Measurements from ENCODE around the gene MMD2.

MMD2 gene

GRCh38 chr7:4886671-4887070 is 72.3 kb downstream of the MMD2 start:
- no peaks in the 10 kb centered on the region for H3K27me3 ChIP-seq (ENCODE audit: insufficient read depth, low read depth)
- no peaks in the 10 kb centered on the region for H4K20me1 ChIP-seq (ENCODE audit: insufficient read depth)
- no peak overlapping the region for H3K9ac ChIP-seq
- H2AFZ ChIP-seq (ENCODE audit: low read depth) = no peak overlapping the region
- H3K79me2 ChIP-seq (ENCODE audit: insufficient read depth, low read depth) = no peaks in the 10 kb centered on the region
- TF ChIP-seq CTCF (conservative IDR thresholded peaks at IDR 0.05; ENCODE audit: low read depth, low read length) = no peak
- no peak overlapping the region for H3K27ac ChIP-seq
- H3K4me3 ChIP-seq (IDR thresholded peaks at IDR 0.05; ENCODE audit: insufficient read depth, low read depth, low read length) = no peak overlapping the region
- no peak overlapping the region for H3K4me2 ChIP-seq
- no peaks in the 10 kb centered on the region for H3K36me3 ChIP-seq (ENCODE audit: insufficient read depth)
- peaks cover 5% of the 10 kb centered on the region for H3K4me1 ChIP-seq (ENCODE audit: low read depth, poor library complexity, severe bottlenecking)

- H2AFZ ChIP-seq (ENCODE audit: low read depth) = no peak overlapping the region
- TF ChIP-seq CTCF (conservative IDR thresholded peaks at IDR 0.05; ENCODE audit: low read depth, low read length) = no peak
These were observed 73.6 kb downstream of the MMD2 start for GRCh38 chr7:4885317-4885807.

GRCh38 chr7:4884164-4884563 is 74.8 kb downstream of the MMD2 start:
- Histone ChIP-seq H3K79me2 (ENCODE audit: insufficient read depth, low read depth) (no peaks in the 10 kb centered on the region), H3K4me2 (no peak overlapping the region), H2AFZ (ENCODE audit: low read depth) (no peak overlapping the region), H3K27ac (no peak overlapping the region), H3K27me3 (ENCODE audit: insufficient read depth, low read depth) (no peaks in the 10 kb centered on the region), H3K4me3 (IDR thresholded peaks at IDR 0.05; ENCODE audit: insufficient read depth, low read depth, low read length) (no peak overlapping the region), H3K9ac (no peak overlapping the region), H3K4me1 (ENCODE audit: low read depth, poor library complexity, severe bottlenecking) (peaks cover 5% of the 10 kb centered on the region), H3K36me3 (ENCODE audit: insufficient read depth) (no peaks in the 10 kb centered on the region), H4K20me1 (ENCODE audit: insufficient read depth) (no peaks in the 10 kb centered on the region)
- TF ChIP-seq CTCF (conservative IDR thresholded peaks at IDR 0.05; ENCODE audit: low read depth, low read length) = no peak

More at GRCh38 chr7:4885317-4885807, 73.6 kb downstream of the MMD2 start:
- Histone ChIP-seq H3K36me3 (ENCODE audit: insufficient read depth) (no peaks in the 10 kb centered on the region), H4K20me1 (ENCODE audit: insufficient read depth) (no peaks in the 10 kb centered on the region), H3K4me3 (IDR thresholded peaks at IDR 0.05; ENCODE audit: insufficient read depth, low read depth, low read length) (no peak overlapping the region), H3K4me1 (ENCODE audit: low read depth, poor library complexity, severe bottlenecking) (peaks cover 5% of the 10 kb centered on the region), H3K4me2 (no peak overlapping the region), H3K9ac (no peak overlapping the region), H3K27me3 (ENCODE audit: insufficient read depth, low read depth) (no peaks in the 10 kb centered on the region), H3K79me2 (ENCODE audit: insufficient read depth, low read depth) (no peaks in the 10 kb centered on the region), H3K27ac (no peak overlapping the region)

GRCh38 chr7:4883372-4884144 is 75.4 kb downstream of the MMD2 start, which contains the start of gene RADIL:
Gene RADIL (minus strand): TSS chr7:4883716. CDS start chr7:4878139, 5,577 bp downstream.
- peaks cover 5% of the 10 kb centered on the region for H3K4me1 ChIP-seq (ENCODE audit: low read depth, poor library complexity, severe bottlenecking)
- H3K79me2 ChIP-seq (ENCODE audit: insufficient read depth, low read depth) = no peaks in the 10 kb centered on the region
- peak; percentile 91 for TF ChIP-seq CTCF (conservative IDR thresholded peaks at IDR 0.05; ENCODE audit: low read depth, low read length)
- peak within 1 kb of the TSS; percentile 55 for H3K4me2 ChIP-seq
- H2AFZ ChIP-seq (ENCODE audit: low read depth) = peak within 1 kb of the TSS; percentile 95
- no peaks in the 10 kb centered on the region for H3K27me3 ChIP-seq (ENCODE audit: insufficient read depth, low read depth)
- H3K4me3 ChIP-seq (IDR thresholded peaks at IDR 0.05; ENCODE audit: insufficient read depth, low read depth, low read length) = no peak within 1 kb of the TSS
- H3K9ac ChIP-seq = peak within 1 kb of the TSS; percentile 73
- no peaks in the 10 kb centered on the region for H4K20me1 ChIP-seq (ENCODE audit: insufficient read depth)
- no peaks in the 10 kb centered on the region for H3K36me3 ChIP-seq (ENCODE audit: insufficient read depth)
- peak within 1 kb of the TSS; percentile 28 for H3K27ac ChIP-seq

Data from KMS-11 (cell line).